GM19324 (cell line): ENCODE results near the gene SPC25.

Source experiments
- ATAC-seq: cut with Tn5 transposase; IDR thresholded peaks from one replicate; pipeline ENCODE4 v1.9.1; 2021; ENCODE audit warnings: mild to moderate bottlenecking, moderate library complexity; ENCODE audit not compliant: unreplicated experiment, low FRiP score

SPC25 gene

DNA sequence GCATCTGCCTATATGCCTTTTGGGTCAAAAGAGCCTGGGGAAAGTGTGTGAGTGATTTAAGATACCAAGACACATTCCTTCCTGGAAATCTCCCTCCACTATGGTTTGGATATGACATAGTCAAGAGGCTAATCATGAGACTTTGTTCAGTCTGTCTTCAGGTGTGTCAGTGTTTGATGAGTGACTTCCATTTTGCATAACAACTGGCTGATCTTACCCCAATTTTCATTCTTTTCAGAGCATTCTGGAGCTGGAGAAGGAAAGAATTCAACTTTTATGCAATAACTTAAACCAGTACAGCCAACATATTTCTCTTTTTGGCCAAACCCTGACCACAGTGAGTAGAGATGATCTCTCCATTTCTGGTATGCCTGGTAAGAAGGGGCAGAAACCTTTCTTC, 39.4 kb downstream of the SPC25 start:
- no peak for ATAC-seq

DNA sequence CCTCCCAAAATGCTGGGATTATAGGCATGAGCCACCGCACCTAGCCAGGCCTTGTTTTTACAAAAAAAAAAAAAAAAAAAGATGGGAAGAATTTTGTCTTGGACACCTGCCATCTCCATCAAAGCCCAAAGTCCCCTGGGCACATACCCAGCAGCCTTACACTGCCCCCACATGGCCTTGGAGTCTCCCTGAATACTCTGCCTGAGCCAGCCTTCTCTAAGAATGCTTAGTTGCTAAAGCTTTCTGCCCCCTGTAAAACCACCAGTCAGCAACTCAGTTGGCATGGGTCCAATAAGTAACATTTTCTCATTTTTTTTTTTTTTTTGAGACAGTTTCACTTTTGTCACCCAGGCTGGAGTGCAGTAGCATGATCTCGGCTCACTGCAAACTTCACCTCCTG, 40.6 kb downstream of the SPC25 start:
- peak; percentile 58 for ATAC-seq

DNA sequence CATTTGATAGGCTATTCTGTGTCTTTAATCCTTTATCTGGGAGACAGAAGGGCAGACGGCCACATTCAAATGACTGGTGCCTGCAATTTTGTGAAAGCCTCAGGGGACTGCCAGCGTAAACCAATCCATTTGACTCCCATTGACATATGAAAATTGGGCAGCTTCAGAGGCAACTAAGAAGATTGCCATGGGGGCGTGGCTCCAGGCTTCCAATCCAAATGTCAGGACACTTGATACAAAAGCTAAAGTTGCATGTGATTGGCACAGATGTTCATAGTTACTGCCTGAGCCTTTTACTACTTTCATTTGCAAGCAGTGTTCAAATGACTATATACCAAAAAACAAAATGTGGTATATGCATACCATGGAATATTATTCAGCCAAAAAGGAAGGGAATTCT, 42.0 kb downstream of the SPC25 start:
- ATAC-seq: no peak

DNA sequence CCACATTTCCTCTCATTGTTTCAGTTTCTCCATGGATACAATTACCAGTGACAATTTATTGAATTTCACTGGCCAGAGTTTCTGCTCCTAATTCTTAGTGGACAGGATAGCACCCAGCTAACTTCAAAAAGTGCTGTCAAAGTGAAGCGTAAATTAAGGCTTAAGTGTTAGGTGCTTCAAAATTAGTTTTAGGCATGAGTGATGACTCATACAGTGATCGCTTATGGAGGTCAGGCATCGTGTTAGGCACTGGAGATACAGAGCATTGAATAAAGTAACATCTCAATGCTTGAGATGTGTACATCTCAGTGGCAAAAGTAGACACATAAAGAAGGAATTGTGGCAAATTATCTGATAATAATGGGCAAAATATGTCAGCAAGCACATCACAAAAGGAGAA, 47.0 kb downstream of the SPC25 start:
- no peak for ATAC-seq

DNA sequence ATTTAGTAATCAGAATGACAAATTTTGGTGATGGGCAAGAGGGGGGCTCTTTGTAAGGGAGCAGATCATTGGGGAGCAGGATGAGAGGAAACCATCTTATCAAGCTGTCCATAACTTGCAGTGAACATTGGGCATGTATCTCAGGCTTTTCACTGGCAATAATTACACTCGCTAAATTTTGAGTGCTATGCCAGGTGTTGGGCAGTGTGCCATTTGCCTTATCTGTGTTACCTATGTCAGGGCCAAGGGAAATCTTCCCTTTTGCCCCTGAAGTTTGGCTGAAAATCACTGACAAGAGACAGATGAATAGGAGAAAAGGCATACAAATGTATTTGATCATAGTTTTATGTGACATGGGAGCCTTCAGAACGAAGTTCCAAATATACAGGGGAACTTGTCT, 48.8 kb downstream of the SPC25 start:
- ATAC-seq: no peak

DNA sequence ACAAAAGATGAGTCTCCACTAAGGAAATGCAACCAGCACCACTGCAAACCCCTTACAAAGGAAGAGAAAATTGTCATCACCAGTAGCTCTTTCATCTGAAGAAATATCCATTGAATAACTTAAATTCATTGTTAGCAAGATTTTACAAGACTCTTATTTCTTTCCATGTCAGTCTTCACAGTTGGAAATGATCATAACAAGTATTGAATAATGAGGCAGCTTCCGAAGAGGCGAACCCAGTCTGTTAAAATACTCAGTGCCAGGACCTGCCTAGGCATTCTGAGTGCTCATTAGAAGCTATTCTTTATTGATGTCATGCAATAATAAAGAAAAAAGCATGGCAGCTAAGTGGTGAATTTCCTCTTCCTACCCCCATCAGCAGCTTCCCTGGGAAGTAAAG, 54.3 kb downstream of the SPC25 start:
- no peak for ATAC-seq

DNA sequence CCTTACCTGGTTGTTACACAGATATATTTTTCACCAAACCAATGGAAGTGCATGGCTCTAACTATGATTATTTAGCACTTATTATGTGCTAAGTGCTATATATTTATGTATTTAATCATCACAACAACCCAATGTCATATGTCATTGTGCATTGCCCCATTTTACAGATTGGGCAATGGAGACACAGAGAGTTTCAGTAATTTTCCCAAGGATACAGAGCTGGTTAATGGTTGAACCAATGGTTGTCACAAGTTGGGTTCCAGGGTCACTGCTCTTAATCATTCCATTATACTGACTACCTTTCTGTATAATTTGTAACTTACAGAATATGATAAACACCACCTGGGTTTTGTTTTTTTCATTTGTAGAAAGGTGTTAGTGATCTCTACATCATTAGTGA, 58.6 kb downstream of the SPC25 start:
- no peak for ATAC-seq

DNA sequence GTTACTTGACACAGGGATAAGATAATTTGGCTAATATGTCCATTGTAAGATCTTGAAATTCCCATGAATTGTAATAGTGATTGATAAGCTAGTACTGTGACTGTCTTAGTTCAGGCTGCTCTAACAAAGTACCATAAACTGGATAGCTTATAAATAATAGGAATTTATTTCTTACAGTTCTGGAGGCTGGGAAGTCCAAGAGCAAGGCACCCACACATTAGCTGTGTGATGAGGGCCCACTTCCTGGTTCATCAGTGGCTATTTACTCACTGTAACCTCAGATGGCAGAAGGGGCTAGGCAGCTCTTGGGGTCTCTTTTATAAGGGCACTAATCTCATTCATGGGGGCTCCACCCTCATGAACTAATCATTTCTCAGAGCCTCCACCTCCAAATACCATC, 59.3 kb downstream of the SPC25 start:
- ATAC-seq: no peak

DNA sequence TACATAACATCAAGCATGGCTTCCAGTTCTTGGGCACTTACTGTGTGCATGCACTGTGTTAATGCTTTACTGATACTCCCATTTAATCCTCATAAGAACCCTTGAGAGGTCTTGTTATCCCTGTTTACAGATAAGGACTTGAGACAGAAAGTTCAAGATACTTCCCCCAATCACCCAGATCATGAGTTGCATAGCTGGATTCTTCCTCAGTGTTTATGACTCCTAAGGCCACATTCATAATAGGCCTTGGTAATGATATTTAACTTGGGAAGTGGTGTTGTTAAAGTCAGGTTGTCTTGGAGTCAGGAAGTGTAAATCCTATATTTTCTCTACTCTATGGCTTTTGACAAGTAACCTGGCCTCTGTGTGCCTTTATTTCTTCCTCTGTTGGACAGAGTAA, 65.1 kb downstream of the SPC25 start:
- ATAC-seq: no peak

DNA sequence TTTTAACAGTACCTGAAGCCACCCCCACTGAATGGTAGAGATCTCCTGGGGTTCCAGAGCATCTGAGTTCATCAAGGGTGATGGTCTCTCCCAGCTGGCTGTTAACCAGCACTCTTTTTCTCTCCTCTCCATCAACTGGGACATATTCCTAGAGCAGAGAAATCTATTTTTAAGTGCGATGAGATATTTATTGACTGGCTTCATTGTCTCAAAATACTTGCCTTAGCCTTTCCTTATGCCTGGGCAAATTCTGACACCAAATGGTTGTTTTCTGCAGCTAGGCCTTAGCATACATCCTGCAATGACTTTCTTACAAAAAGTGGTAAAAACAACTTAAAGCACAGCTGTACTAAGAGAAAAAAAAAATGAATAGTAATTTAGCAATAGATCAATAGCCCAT, 68.2 kb downstream of the SPC25 start:
- ATAC-seq: no peak

DNA sequence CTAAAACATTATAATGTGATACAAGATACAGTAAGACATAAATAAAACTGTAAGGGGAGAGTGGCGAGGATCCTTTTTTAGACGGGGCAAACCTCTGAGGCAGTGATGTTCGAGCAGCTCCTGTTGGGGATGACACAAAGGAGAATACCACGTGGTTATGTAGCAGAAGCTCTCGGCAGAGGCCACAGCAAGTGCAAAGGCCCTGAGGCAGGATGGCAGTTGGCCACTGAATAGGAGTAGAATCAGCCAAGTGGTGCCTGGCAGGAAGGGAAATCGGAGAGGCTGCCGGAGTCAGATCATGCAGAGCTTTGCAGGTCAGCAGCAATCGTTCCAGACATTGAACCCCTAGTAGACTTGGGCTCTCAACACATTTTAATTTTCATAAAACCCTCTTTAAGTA, 68.7 kb downstream of the SPC25 start:
- ATAC-seq: no peak
